DMS114 treated with DMSO at 0.1 percent for 48 hours (cell line): ENCODE results near the gene LRWD1.
"Not testable (repeated sequence)": the region's sequence is repeated elsewhere in the genome, so short reads cannot be mapped to it uniquely, and the experiment has no call there.

Experiments
- DNase-seq: peaks from one replicate; lab custom pipeline; 2025; ENCODE audit not compliant: unreplicated experiment; lab: John Stamatoyannopoulos, UW

The LRWD1 gene

DNA sequence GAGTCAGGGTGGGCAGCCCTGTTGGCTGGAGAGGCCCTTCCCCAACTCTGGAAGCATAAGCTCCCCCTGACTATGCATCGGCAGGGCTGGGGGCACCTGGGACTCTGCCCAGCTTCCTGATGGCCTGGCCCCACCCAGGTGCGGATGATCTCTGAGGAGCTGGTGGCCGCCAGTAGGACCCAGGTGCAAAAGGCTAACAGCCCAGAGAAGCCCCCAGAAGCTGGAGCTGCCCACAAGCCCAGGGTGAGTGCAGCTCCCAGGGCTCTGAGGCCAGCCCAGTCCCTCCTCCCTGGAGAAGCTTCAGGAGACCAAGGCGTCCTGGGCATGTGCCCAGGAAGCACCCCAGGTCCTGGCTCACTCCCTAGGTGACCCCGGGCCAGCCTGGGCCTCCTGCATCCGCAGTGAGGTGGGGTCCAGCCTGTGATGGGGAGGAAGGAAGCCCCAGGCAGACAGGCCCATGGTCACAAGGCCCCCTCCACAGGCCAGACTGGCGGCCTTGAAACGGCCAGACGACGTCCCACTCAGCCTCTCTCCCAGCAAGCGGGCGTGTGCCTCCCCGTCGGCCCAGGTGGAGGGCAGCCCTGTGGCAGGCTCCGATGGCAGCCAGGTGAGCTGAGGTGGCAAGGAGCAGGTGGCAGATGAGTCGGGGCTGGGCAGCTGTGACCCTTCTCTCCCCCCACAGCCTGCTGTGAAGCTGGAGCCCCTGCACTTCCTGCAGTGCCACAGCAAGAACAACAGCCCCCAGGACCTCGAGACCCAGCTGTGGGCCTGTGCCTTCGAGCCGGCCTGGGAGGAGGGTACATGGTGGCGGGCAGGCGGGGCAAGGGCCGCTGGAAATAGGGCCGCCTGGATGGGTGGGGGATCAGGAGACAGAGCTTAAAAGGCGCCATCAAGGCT lies 3.0 kb downstream of the LRWD1 start:
- DNase-seq, result no peak

DNA sequence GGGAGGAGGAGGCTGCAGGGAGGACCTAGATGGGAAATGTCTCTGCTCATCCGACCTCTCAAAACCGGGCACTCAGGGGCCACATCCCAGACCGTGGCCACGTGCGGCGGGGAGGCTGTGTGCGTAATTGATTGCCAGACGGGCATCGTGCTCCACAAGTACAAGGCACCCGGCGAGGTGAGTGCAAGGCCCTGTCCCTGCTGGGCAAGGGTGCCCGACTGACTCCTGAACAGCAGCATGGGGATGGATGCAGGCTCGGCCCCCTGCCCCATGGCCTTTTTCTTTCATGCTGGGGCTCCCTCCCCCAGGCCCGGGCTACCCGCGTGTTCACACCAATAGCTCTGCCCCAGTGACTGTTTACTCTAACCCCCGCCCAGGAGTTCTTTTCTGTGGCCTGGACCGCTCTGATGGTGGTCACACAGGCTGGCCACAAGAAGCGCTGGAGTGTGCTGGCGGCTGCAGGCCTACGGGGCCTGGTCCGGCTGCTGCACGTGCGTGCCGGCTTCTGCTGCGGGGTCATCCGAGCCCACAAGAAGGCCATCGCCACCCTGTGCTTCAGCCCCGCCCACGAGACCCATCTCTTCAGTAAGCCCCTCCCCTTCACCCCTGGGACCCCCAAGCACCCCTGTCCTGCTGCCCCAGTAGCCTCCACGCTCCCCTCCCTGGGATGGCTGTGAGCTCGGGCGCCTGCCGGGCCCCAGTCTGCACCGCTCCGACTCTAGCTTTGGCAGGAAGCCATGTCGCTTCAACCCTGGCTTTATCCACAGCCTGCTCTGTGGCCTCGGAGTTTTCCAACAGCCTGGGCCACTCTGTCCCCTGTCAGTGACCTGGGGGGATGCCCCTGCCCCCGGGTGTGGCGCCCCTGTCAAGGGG lies 3.9 kb downstream of the LRWD1 start:
- DNase-seq, result no peak

DNA sequence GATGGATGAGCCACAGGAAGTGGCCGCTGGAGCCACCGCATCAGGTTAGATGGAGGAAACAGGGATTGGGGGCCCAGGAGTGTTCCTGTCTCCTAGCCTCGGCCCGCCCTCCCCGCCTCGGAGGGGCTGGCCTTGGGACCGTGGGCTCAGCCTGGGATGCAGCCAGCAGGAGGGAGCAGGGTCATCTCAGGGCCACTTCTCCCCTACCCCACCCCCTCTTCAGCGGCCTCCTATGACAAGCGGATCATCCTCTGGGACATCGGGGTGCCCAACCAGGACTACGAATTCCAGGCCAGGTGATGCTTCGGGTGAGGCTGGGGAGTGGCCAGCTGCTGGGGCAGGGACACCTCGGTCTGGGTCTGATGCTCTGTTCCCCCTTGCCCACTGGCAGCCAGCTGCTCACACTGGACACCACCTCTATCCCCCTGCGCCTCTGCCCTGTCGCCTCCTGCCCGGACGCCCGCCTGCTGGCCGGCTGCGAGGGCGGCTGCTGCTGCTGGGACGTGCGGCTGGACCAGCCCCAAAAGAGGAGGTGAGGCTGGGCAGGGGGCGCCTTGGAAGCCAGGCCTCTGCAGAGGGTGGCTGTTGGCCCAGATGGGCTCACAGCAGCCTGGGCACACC lies 4.7 kb downstream of the LRWD1 start:
- DNase-seq, result no peak

DNA sequence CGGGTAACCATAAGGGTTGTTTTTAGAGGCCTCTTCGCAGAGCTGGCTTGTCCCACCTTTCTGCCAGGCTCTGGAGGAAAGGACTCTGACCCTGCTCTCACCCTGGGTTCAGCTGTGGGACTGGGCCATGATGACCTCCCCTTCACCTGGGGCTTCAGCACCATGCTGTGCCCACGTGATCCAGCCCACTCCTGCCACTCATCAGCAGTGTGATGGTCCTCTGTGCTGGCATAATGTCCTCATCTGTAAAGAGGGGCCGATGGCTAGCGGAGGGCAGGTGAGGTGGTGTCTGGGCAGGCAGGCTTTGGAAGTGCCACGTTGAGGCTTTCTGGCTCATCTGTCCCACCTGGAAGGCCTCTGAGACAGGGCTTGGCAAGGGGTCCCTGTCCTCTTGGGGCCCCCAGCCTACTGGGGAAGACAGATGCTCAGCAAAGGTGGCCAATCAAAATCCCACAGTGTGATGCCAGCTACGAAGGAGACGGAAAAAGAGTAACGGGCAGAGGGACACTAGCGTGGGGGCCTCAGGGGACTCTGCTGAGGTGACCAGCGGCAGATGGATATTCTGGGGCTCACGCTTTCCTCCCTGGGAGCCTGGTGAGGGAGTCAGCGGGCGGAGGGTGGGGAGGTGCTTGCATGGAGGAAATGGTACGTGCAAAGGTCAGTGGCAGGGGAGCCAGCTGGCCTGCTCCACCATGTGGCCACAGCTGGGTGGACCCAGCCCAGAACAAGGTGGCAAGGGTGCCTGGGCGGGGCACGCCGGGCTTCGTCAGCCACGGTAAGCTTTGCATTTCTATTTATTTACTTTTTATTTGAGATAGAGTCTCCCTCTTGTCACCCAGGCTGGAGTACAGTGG lies 5.4 kb downstream of the LRWD1 start:
- no peak for DNase-seq

DNA sequence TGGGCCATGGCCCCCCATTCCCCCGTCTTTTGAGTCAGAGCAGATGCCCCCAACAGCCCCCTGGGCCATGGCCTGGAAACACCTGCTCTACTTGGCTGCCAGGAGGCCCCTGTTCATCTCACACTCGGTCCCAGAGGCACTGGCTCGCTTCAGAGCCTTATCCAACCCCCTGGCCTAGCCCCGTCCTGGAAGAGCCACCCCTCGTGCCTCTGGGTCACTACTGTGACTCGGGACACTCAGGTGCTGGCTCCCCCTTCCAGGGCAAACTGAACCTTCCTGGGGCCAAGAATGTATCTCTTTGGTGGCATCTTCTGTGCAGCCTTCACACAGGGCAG lies 7.0 kb downstream of the LRWD1 start:
- DNase-seq, result no peak

DNA sequence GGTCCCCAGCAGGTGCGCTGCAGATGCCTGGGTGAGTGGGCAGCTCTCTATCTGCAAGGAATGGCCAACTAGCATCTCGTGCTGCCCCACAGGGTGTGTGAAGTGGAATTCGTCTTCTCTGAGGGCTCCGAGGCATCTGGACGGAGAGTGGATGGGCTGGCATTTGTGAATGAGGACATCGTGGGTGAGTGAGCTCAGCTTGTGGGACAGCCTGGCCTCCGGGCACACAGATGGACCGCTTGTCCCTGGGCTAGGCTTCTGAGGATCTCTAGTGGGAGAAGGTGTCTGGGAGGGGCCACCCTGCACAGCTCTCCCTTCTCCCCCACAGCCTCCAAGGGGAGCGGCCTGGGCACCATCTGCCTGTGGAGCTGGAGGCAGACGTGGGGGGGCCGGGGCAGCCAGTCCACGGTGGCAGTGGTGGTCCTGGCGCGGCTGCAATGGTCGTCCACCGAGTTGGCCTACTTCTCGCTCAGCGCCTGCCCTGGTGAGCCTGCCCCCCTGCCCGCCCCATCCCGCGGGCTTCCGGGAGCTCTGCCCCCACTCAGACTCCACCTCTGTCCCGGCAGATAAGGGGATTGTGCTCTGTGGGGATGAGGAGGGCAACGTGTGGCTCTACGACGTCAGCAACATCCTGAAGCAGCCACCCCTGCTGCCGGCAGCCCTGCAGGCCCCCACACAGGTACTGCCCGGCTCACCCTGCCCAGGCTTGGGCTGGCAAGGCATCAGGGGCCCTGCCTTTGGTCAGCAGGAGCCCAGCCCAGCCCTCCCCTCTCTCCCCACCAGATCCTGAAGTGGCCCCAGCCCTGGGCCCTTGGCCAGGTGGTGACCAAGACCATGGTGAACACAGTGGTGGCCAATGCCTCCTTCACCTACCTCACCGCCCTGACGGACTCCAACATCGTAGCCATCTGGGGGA lies 7.6 kb downstream of the LRWD1 start:
- DNase-seq, result no peak

DNA sequence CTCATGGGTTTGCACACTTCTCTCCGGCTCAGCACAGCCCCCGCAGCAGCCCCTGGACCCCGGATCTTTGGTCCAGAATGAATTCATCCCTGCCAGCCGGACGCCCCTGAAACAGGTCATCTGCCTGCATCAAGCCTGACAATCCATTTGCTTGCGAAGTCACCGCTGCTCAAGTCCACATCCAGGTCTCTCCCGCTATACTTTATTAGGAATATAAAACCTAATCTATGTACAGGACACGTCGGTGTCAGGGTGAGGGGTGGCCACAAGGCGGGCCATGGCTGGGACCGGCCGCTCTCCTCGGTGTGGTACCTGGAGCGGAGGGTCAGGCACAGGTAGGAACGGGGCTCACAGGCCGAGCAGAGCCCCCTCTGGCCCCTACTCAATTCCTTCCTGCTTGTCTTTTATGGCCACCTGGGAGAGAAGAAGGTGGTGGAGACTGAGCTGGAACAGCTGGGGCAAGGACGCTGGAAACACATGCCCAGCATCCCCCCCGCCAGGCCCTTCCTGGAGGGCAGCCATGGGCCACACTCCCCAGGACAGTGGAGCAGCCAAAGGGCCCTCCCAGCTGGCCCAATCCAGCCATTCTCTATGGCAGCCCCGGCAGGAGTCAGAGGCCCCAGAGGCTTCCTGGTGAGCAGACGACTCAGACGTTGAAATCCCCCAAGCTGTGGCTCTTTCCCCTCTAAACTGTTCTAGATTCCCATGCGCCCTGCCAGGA lies 8.6 kb downstream of the LRWD1 start:
- DNase-seq, result no peak

DNA sequence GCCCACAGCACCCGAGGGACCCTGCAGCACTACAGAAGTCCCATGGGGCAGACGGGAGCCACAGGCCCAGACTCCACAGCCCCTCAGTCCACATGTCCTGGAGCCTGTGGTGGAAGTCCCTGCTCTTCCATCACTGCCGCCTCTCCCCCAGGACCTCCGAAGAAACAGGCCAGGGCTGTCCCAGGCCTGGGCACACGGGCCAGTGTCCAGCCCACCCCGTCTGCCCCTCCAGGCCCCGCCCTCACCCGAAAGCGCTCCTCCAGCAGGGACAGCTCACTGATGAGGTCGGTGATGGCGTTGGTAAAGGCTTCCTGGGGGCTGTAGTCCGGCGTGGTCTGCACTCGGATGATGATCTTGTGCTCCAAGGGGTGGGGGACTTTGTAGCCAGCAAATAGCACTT lies 9.3 kb downstream of the LRWD1 start:
- not testable (repeated sequence) for DNase-seq

DNA sequence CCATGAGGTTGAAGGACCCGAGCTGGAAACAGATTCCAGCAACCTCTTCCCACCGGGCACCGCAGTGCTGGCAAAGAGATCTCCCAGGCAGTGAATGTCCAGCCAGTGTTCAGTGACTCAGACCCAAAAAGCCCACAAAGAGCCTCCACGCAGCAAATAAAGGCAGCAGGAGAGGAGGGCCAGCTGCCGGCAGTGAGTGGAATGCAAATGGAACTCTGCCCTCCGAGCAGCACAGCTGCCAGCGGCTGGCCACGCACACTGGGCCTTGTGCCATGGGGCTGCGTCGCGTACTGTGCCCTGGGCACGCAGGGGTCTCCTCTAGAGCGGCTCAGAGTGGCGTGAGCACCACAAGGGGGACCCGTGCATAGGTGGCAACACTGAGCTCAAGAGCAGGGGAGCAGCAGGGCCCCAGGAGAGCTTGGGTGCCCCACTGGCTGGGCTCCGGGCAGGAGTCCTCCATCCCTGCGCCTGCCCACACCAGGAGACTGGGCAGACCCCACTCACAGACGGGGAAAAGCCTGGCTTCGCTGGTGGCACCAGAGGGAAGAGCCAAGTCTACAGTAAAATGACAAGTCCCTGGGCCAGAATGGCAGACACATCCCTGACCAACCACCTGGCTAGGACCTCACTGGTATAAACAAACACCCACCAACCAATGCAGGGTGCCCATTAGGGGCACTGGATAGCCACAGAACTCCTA lies 10.1 kb downstream of the LRWD1 start:
- DNase-seq, result not testable (repeated sequence)

DNA sequence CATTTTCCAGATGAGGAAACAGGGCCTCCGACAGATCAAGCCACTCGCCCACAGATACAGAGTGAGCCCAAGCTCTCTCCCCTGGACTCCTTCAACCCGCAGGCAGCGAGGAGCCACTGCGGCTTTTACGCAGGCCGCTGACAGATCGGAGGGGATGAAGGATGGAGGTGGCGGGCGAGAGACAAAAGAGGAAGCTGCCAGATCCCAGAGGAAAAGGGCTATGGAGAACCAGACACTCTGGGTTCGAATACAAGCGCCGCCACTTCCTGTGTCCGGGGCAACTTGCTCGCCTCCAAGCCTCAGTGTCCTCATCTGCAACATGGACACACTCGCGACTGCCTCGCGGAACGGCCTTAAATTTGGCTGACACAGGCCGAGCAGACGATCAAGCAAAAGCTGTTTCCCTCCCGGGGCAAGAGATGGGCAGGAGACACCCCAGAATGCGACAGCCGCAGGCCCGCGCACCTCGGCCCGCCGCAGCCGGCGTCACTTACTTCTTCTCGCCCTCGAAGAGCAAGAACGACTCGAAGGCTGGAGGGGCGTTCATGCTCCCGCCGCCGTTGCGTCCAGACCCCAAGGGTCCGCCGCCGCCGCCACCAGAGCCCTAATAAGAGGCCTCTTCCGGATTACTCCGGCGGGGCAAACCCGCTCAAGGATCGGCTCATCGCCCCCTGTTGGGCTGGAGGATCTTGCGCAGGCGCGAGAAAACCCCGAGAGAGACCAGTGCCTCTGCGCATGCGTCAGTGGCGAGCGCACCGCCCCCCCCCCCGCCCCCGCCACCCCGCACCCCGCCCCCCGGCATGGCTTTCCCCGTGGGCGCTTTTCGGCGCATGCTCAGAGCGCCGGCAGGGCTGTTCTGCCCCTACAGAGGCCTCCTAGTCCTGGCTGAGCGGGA lies 13.8 kb downstream of the LRWD1 start, which contains the start of gene POLR2J:
Gene POLR2J, minus strand, starts transcription at position 609 of the 895 bp plus-strand sequence. Its CDS starts 62 bp downstream, at position 547.
- not testable (repeated sequence) for DNase-seq

DNA sequence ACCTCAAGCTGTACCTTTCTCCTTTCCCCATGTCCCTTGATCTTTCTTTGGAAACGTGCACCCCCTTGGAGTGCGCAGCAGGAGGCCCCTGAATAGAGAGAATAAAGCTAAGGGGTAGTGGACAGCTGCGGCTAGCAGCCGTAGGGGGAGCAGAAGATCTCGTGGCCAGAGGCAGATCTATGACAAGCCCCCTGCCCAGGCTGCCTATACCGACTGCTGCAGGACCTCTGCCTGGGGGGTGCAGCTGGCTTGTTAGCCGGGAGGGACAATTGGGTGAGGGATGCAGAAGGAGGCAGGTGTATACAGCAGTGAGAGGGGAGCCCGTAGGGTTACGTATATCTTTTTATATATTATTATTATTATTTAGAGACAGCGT lies 14.4 kb downstream of the LRWD1 start:
- not testable (repeated sequence) for DNase-seq

DNA sequence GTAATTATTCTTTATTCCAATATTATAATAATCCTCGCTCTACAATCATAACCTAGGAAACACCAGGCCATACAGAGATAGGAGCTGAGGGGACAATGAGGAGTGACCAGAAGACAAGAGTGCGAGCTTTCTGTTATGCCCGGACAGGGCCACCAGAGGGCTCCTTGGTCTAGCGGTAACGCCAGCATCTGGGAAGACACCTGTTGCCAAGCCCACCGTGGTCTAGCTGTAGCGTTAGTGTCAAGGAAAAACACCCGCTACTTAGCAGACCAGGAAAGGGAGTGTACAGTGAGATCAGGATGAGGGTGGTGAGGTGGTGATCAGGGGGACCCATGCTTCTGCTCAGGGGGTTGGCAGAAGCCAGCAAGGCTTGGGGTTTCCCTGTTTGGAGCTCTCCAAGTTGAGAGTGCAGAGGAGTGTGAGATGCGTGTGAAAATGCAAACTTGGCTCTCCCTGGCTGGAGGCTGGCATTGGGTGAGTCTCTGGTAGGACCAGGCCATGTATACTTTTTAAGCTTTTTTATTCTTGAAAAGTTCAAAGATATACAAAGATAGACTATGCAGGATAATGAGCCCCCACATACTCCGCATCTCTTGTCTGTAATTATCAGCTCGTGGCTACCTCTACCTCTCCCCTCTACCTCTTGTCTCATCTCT lies 15.3 kb downstream of the LRWD1 start:
- DNase-seq, result not testable (repeated sequence)

DNA sequence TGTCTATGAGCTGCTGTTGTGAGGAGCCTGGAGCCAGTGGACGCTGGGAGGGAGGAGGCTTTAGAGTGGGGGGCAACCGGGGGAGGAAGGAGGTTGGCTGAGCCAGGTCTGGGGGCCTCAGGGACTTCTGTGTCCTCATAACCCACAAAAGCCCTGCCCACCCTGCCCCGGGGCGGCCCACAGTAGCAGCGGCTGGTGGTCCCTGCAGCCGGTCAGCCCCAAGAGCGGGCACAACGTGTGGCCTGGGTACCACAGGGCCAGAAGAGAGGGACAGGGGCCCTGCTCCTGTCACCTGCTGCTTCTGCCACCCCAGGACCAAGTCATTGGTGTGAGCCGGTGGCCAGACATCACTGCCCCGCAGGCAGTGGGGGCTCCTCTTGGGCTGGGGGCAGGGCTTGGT lies 17.2 kb downstream of the LRWD1 start:
- not testable (repeated sequence) for DNase-seq

DNA sequence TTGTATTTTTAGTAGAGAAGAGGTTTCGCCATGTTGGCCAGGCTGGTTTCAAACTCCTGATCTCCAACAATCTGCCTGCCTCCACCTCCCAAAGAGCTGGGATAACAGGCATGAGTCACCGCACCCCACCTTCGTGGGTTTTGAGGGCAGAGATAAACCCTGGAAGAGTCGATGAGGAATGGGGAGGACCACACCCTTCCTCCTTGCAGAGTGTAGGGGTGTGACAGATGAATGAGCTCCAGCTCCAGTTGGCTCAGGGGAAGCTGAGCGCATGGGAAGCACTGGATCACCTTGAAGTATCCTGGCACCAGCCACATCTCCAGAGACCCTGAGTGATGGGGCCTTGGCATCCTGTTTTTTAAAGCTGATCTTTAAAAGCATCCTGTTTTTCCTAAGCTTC lies 19.5 kb downstream of the LRWD1 start:
- not testable (repeated sequence) for DNase-seq

DNA sequence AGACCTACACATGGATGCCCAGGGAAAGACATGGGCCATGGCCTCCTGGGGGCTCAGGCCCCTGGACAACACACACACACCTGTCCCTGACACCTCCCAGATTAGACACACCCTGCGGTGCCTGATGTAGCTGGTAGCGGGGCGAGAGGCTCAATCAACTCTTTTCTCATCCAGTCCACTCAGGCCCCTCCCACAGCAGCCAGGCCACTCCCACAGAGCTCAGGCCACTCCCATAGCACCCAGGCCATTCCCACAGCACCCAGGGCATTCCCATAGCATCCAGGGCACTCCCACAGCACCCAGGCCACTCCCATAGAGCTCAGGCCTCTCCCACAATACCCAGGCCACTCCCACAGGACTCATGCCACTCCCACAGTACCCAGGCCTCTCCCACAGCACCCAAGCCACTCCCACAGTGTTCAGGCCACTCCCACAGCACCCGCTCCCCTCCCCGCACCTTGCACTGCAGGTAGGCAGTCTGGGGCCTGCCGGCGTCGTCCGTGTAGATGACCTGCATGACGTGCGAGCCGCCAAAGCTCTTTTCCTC lies 25.8 kb downstream of the LRWD1 start:
- not testable (repeated sequence) for DNase-seq

DNA sequence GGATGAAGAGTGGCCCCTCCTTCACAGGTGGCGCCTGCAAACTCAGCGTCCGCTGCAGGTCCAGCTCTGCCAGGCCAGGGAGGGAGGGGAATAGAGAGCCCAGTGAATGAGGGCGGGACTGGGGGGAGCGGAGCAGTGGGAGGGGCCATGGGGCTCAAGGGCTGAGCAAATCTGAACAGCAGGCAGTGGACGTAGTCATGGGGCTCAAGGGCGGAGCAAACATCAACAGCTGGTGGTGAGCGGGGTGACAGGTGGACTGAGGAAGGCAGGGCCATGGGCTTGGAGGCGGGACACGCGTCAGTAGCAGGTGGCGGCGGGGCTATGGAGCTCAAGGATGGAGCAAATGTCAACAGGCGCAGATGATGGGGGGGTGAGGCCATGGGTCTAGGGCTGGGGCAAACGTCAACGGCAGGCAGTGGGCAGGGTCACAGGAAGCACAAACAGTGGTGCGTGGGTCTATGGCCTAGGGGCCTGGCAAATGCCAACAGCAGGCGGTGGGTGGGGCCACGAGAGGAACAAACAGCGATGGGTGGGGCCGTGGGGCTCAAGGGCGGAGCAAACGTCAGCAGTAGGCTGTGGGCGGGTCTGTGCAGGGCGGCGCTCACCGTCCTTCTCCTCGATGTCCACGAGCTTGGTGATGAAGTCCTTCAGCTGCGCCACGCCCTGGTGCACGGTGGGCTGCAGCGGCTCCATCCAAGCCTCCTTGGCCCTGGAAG lies 28.6 kb downstream of the LRWD1 start:
- DNase-seq, result not testable (repeated sequence)
